H1 (cell line): ENCODE data around the gene PRRX1. TPM values are rescaled to one million over a fixed set of nuclear protein-coding genes. Genes with fewer than 3 reads are reported as not detected.
A peak's percentile ranks its signal among the peaks of the same experiment; 100 is the strongest.

Experiments
- CTCF ChIA-PET: fragments of 300-600 bp; sonication (Branson Sonifier 250); formaldehyde crosslinking; loops from one replicate; lab custom pipeline; 2021; ENCODE audit not compliant: partially characterized antibody; lab: Charles Lee
- POLR2A ChIA-PET: fragments of 300-600 bp; sonication (Branson Sonifier 250); formaldehyde crosslinking; loops from one replicate; lab custom pipeline; 2021; ENCODE audit warnings: inconsistent platforms; ENCODE audit not compliant: partially characterized antibody; lab: Charles Lee
- DNase-seq, 2 experiments: peaks; one replicate each; pipeline versions ENCODE4 v3.0.0 to v3.0.0-alpha.2; 2010 to 2022; ENCODE audit warnings: low spot score in 2 of 2, low read depth in 1 of 2, mixed read lengths in 1 of 2
- FAIRE-seq: peaks from 2 replicates; lab custom pipeline; 2011; peaks lifted over from hg19 to GRCh38; lab: Jason Lieb, UNC
- H2AFZ ChIP-seq: 2 replicates; pipeline ENCODE4 v1.8.1; 2012; ENCODE audit warnings: low read length, inconsistent platforms
- H2AK5ac ChIP-seq: 2 replicates; pipeline ENCODE4 v1.6.1; 2013; ENCODE audit warnings: low read depth, low read length
- H2BK120ac ChIP-seq: replicated peaks from 2 replicates; pipeline ENCODE3; 2013; ENCODE audit warnings: low read depth, low read length, inconsistent platforms
- H2BK12ac ChIP-seq: 2 replicates; pipeline ENCODE4 v1.6.1; 2013; ENCODE audit warnings: low read depth, low read length
- H2BK15ac ChIP-seq: 2 replicates; pipeline ENCODE4 v1.6.1; 2013; ENCODE audit warnings: low read length
- H2BK20ac ChIP-seq: 2 replicates; pipeline ENCODE4 v1.6.1; 2013; ENCODE audit warnings: low read length
- H2BK5ac ChIP-seq: 2 replicates; pipeline ENCODE4 v1.6.1; 2013; ENCODE audit warnings: low read depth, low read length
- H3K14ac ChIP-seq: 2 replicates; pipeline ENCODE4 v1.6.1; 2013; ENCODE audit warnings: inconsistent platforms; ENCODE audit not compliant: insufficient read length
- H3K18ac ChIP-seq: 2 replicates; pipeline ENCODE4 v1.6.1; 2013; ENCODE audit warnings: low read length; ENCODE audit errors: extremely low read depth
- H3K23ac ChIP-seq: 2 replicates; pipeline ENCODE4 v1.6.1; 2013; ENCODE audit warnings: inconsistent platforms; ENCODE audit not compliant: insufficient read length
- H3K23me2 ChIP-seq: 2 replicates; pipeline ENCODE4 v1.6.1; 2013; ENCODE audit warnings: low read depth, low read length
- H3K27ac ChIP-seq: 2 replicates; pipeline ENCODE4 v1.6.1; 2011; ENCODE audit warnings: low read depth, low read length, inconsistent platforms
- H3K27me3 ChIP-seq, 4 experiments: replicated peaks in 1 of 4; 1 replicate in 1 of 4; 2 replicates in 3 of 4; pipeline versions ENCODE4 v1.6.1 to v1.8.1; 2011 to 2013; ENCODE audit warnings: low read length in 3 of 4, mild to moderate bottlenecking in 3 of 4, inconsistent platforms in 2 of 4, mixed read lengths in 2 of 4, moderate library complexity in 1 of 4; ENCODE audit not compliant: control insufficient read depth in 3 of 4, insufficient read depth in 3 of 4; ENCODE audit errors: extremely low read depth in 1 of 4
- H3K36me3 ChIP-seq, 4 experiments: 2 replicates each; pipeline versions ENCODE4 v1.6.1 to v1.8.1; 2011 to 2013; ENCODE audit warnings: mild to moderate bottlenecking in 4 of 4, low read length in 3 of 4, moderate library complexity in 2 of 4, control low read depth in 1 of 4, inconsistent platforms in 1 of 4; ENCODE audit not compliant: insufficient read depth in 4 of 4, control insufficient read depth in 2 of 4
- H3K4ac ChIP-seq: replicated peaks from 2 replicates; pipeline ENCODE3; 2013; ENCODE audit warnings: low read length, low read depth, mixed read lengths, inconsistent platforms; ENCODE audit not compliant: insufficient read length
- H3K4me1 ChIP-seq, 4 experiments: replicated peaks in 1 of 4; 1 replicate in 1 of 4; 2 replicates in 3 of 4; pipeline versions ENCODE4 v1.6.1 to v1.8.1; 2011 to 2013; ENCODE audit warnings: low read length in 3 of 4, inconsistent platforms in 2 of 4, mixed read lengths in 1 of 4; ENCODE audit not compliant: insufficient read depth in 4 of 4, control insufficient read depth in 3 of 4
- H3K4me2 ChIP-seq, 2 experiments: 2 replicates each; pipeline versions ENCODE4 v1.6.1 to v1.8.1; 2011 to 2013; ENCODE audit warnings: low read depth in 2 of 2, low read length in 2 of 2, control low read depth in 1 of 2, inconsistent platforms in 1 of 2, mild to moderate bottlenecking in 1 of 2; ENCODE audit not compliant: insufficient read depth in 1 of 2
- H3K4me3 ChIP-seq, 4 experiments: fragments of 200-600, 300-600 bp in 1 of 4; sonication (generic), shearing (Covaris generic), sonication (Bioruptor Twin) in 1 of 4; 2 replicates each; pipeline versions ENCODE4 v1.5.1 to v1.8.1; 2011 to 2016; ENCODE audit warnings: low read length in 4 of 4, low read depth in 3 of 4, control low read depth in 2 of 4, inconsistent platforms in 2 of 4, mild to moderate bottlenecking in 2 of 4, mixed read lengths in 1 of 4, moderate library complexity in 1 of 4; ENCODE audit not compliant: insufficient read depth in 2 of 4; ENCODE audit errors: extremely low read depth in 1 of 4
- H3K56ac ChIP-seq: replicated peaks from 2 replicates; pipeline ENCODE3; 2013; ENCODE audit warnings: low read depth, mild to moderate bottlenecking, mixed read lengths, low read length, inconsistent platforms; ENCODE audit not compliant: insufficient read length
- H3K79me1 ChIP-seq: 2 replicates; pipeline ENCODE4 v1.6.1; 2013; ENCODE audit warnings: low read depth, low read length, control low read depth
- H3K79me2 ChIP-seq, 2 experiments: 2 replicates each; pipeline versions ENCODE4 v1.6.1 to v1.8.1; 2012 to 2013; ENCODE audit warnings: low read length in 2 of 2, mild to moderate bottlenecking in 2 of 2, inconsistent platforms in 1 of 2; ENCODE audit not compliant: insufficient read depth in 2 of 2, control insufficient read depth in 1 of 2
- H3K9ac ChIP-seq, 4 experiments: replicated peaks in 1 of 4; 1 replicate in 1 of 4; 2 replicates in 3 of 4; pipeline versions ENCODE4 v1.6.1 to v1.8.1; 2011 to 2013; ENCODE audit warnings: low read depth in 3 of 4, low read length in 3 of 4, control low read depth in 2 of 4, mild to moderate bottlenecking in 2 of 4, moderate library complexity in 2 of 4, inconsistent platforms in 1 of 4; ENCODE audit errors: extremely low read depth in 1 of 4
- H3K9me3 ChIP-seq, 2 experiments: 2 replicates each; pipeline versions ENCODE4 v1.6.1 to v1.8.1; 2012 to 2013; ENCODE audit warnings: mild to moderate bottlenecking in 2 of 2, moderate library complexity in 2 of 2, control low read depth in 1 of 2, inconsistent platforms in 1 of 2, low read depth in 1 of 2, low read length in 1 of 2, mixed read lengths in 1 of 2; ENCODE audit not compliant: insufficient read depth in 2 of 2
- H4K20me1 ChIP-seq, 2 experiments: replicated peaks in 1 of 2; 2 replicates each; pipeline versions ENCODE3 to v1.8.1; 2011 to 2013; ENCODE audit warnings: inconsistent platforms in 2 of 2, low read length in 2 of 2, mild to moderate bottlenecking in 1 of 2; ENCODE audit not compliant: insufficient read depth in 2 of 2, control insufficient read depth in 1 of 2
- H4K5ac ChIP-seq: 2 replicates; pipeline ENCODE4 v1.6.1; 2013; ENCODE audit warnings: low read length, low read depth, mixed read lengths, inconsistent platforms; ENCODE audit not compliant: insufficient read length
- H4K8ac ChIP-seq: 2 replicates; pipeline ENCODE4 v1.8.0; 2013; ENCODE audit warnings: mild to moderate bottlenecking, moderate library complexity, low read length, inconsistent platforms; ENCODE audit not compliant: insufficient read depth; ENCODE audit errors: extremely low read depth
- H4K91ac ChIP-seq: replicated peaks from 2 replicates; pipeline ENCODE3; 2013; ENCODE audit warnings: low read length, mixed read lengths, inconsistent platforms; ENCODE audit not compliant: insufficient read length
- CBX8 ChIP-seq: fragments of 300-800, 300-1000 bp; sonication (generic); IDR thresholded peaks from 2 replicates; pipeline ENCODE4 v1.7.1; 2016; ENCODE audit warnings: low read depth, low read length, borderline replicate concordance
- WGBS, 2 experiments: shearing (Covaris generic) in 1 of 2; methylation state at CpG; one replicate each; pipeline versions ENCODE4 v1.1.6 to v1.1.7; 2013 to 2015; ENCODE audit warnings: low lambda C conversion rate in 2 of 2, mixed read lengths in 2 of 2, inconsistent platforms in 1 of 2, low coverage in 1 of 2, missing lambda C conversion rate in 1 of 2; ENCODE audit not compliant: insufficient replicate concordance in 2 of 2, insufficient coverage in 1 of 2, insufficient read length in 1 of 2; ENCODE audit errors: extremely low coverage in 1 of 2, missing lambda C conversion rate in 1 of 2; 5-methylcytosine and 5-hydroxymethylcytosine counted together
- polyA plus RNA-seq, 7 experiments: library from polyadenylated mRNA; depleted of rRNA in 3 of 7; stranded (reverse) in 5 of 7; unstranded in 2 of 7; fragments of >200 nt in 5 of 7; fragments of 200-250 nt in 2 of 7; gene quantifications; 1 replicate in 5 of 7; 2 replicates in 1 of 7; 4 replicates in 1 of 7; pipeline versions ENCODE4 v1.2.1 to v1.2.3, GENCODE V29; 2011 to 2013; ENCODE audit warnings: missing spikeins in 2 of 7, mixed read lengths in 2 of 7
- total RNA-seq: library from RNA; stranded (reverse); fragmentation: NEBNext Ultra II Directional; extraction: Animal tissue kit (Norgen Biotek cat#: 25700); gene quantifications from 2 replicates; pipeline ENCODE4 v1.2.1, GENCODE V29; 2021

PRRX1 gene
- total and polyA plus RNA-seq, 2 of the 8 experiments (the other 6 are each of a cell fraction or from before 2014, with no cell fraction given): not detected

GRCh38 chr1:170663404-170664092 is 383 bp upstream of the PRRX1 start:
- TF ChIP-seq CBX8: no peak
- no peak overlapping the region for H3K27ac ChIP-seq
- no peak overlapping the region for H2BK12ac ChIP-seq
- no peak for DNase-seq
- no peak overlapping the region for H3K23ac ChIP-seq
- H3K9ac ChIP-seq: no peak overlapping the region
- H2BK5ac ChIP-seq: no peak overlapping the region
- peak overlapping the region; percentile 91 to 93 for H3K4me2 ChIP-seq
- no peak overlapping the region for H3K56ac ChIP-seq
- ChIA-PET CTCF (no interaction called here), POLR2A (no interaction called here)
- H4K5ac ChIP-seq: no peak overlapping the region
- no peak overlapping the region for H2BK20ac ChIP-seq
- no peak overlapping the region for H2BK120ac ChIP-seq
- H2BK15ac ChIP-seq: no peak overlapping the region
- H3K23me2 ChIP-seq: peaks cover 18% of the 10 kb centered on the region
- peaks cover 74 to 100% (median 95%) of the 10 kb centered on the region in 4 experiments for H3K27me3 ChIP-seq
- H3K18ac ChIP-seq: no peak overlapping the region
- H3K79me1 ChIP-seq: no peaks in the 10 kb centered on the region
- peaks cover 5 to 13% of the 10 kb centered on the region in 2 experiments for H4K20me1 ChIP-seq
- no peak overlapping the region for H2AK5ac ChIP-seq
- 2% methylated on average over 10 of the region's 12 CpGs; no CpG with 5 or more reads in 1 of the 2 experiments for WGBS, 2 experiments
- H3K14ac ChIP-seq: no peak overlapping the region
- no peaks in the 10 kb centered on the region for H3K79me2 ChIP-seq
- no peak for FAIRE-seq
- no peak overlapping the region for H2AFZ ChIP-seq
- H3K4ac ChIP-seq: no peak overlapping the region
- H3K36me3 ChIP-seq: no peaks in the 10 kb centered on the region
- H4K91ac ChIP-seq: no peak overlapping the region
- peaks cover 11 to 41% (median 21%) of the 10 kb centered on the region in 4 experiments for H3K4me1 ChIP-seq
- H3K9me3 ChIP-seq: no peaks in the 10 kb centered on the region
- peak overlapping the region in 3 of 4 experiments; percentile 40 to 66 (median 60); a peak in 6 of 8 replicates for H3K4me3 ChIP-seq
- H4K8ac ChIP-seq: no peak overlapping the region
